ENCODE data around the gene DAND5.

GRCh38 chr19:12967907-12968306 is 1.5 kb upstream of the DAND5 start:
- TF ChIP-seq GATA3 (IDR thresholded peaks at IDR 0.05; ENCODE audit: low read depth, low read length), result no peak
- no peak for TF ChIP-seq GATA2 (IDR thresholded peaks at IDR 0.05; ENCODE audit: low read depth, low read length)
